ENCODE results near the gene TMEM212. TPM values are rescaled to one million over a fixed set of nuclear protein-coding genes. Genes with fewer than 3 reads are reported as not detected.

TMEM212 gene
- total RNA-seq, 1 experiment from 2014 or later: not detected

DNA sequence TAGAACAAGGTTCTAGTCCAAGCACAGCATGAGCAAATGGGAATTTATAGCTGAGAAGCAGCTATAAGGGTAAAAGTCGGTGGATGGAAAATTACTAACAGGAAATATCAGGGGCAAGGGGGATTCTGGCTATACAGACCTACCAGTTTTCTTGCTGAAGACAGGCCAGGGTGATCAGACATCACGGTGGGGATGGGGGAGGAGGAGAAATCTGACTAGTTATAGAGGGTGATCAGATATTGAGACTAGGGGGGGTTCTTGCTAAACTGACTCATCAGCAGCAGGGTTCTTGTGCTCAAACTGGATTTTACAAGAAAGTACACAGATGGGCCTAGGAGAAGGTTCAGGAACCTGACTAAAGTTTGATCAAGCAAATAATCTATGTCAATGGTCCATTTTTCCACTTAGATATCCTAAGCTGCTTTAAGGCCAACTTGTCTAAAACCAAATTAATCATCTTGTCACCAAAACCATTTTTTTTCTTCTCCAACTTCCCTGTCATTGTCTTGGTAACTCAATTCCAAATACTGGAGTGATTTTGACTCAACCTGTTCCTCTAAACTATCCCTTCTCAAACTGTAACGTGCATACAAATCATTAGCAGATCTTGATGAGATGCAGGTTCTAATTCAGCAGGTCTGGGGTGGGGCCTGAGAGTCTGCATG, 4.6 kb downstream of the TMEM212 start:
- no peak overlapping the region for H3T11ph ChIP-seq (ENCODE audit: low read length)
- H2AFZ ChIP-seq (ENCODE audit: low read length): no peak overlapping the region
- WGBS (ENCODE audit: extremely low coverage, insufficient read length, low lambda C conversion rate): no CpG with 5 or more reads among the region's 3 CpGs
- H3K56ac ChIP-seq (ENCODE audit: insufficient read length, low read depth, low read length): no peak overlapping the region
- H3K27ac ChIP-seq (ENCODE audit: insufficient read length, low read depth, low read length): no peak overlapping the region
- no peak overlapping the region for H3K18ac ChIP-seq (ENCODE audit: insufficient read length, low read depth, low read length)
- peaks cover 4% of the 10 kb centered on the region in 2 experiments for H3K9me3 Mint-ChIP-seq
- no peak overlapping the region for H3K23ac ChIP-seq (ENCODE audit: insufficient read length, low read depth, low read length)
- no peaks in the 10 kb centered on the region for H3K23me2 ChIP-seq (ENCODE audit: insufficient read length, low read depth, low read length, poor library complexity, severe bottlenecking)
- no peak overlapping the region for H3K4me2 ChIP-seq (ENCODE audit: insufficient read depth, insufficient read length, low read length)
- H2BK20ac ChIP-seq (ENCODE audit: low read depth, low read length, poor library complexity, severe bottlenecking): no peak overlapping the region
- no peak overlapping the region for H2BK120ac ChIP-seq (ENCODE audit: low read depth, low read length, poor library complexity, severe bottlenecking)
- H3K9ac ChIP-seq (ENCODE audit: extremely low read depth, insufficient read length, low read length): no peak overlapping the region
- no peak overlapping the region for H3K14ac ChIP-seq (ENCODE audit: insufficient read depth, low read length)
- no peaks in the 10 kb centered on the region for H3K4me1 ChIP-seq (ENCODE audit: insufficient read depth, low read length)
- no peak for DNase-seq
- no peaks in the 10 kb centered on the region for H3K27me3 ChIP-seq (ENCODE audit: insufficient read depth, low read length)
- TF ChIP-seq, protein P1, sequence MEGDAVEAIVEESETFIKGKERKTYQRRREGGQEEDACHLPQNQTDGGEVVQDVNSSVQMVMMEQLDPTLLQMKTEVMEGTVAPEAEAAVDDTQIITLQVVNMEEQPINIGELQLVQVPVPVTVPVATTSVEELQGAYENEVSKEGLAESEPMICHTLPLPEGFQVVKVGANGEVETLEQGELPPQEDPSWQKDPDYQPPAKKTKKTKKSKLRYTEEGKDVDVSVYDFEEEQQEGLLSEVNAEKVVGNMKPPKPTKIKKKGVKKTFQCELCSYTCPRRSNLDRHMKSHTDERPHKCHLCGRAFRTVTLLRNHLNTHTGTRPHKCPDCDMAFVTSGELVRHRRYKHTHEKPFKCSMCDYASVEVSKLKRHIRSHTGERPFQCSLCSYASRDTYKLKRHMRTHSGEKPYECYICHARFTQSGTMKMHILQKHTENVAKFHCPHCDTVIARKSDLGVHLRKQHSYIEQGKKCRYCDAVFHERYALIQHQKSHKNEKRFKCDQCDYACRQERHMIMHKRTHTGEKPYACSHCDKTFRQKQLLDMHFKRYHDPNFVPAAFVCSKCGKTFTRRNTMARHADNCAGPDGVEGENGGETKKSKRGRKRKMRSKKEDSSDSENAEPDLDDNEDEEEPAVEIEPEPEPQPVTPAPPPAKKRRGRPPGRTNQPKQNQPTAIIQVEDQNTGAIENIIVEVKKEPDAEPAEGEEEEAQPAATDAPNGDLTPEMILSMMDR (conservative IDR thresholded peaks at IDR 0.05): no peak
- H4K8ac ChIP-seq (replicated peaks; ENCODE audit: insufficient read length, low read depth, low read length): no peak overlapping the region
- H4K91ac ChIP-seq (ENCODE audit: insufficient read length, low read depth, low read length): no peak overlapping the region
- no peak overlapping the region; a peak in 1 of 7 replicates for H3K27ac Mint-ChIP-seq
- H3K36me3 Mint-ChIP-seq (ENCODE audit: insufficient read depth in 1 of 3, low read depth in 3 of 3): peaks cover 0 to 5% (median 3%) of the 10 kb centered on the region in 3 experiments; a peak in 5 of 7 replicates
- no peak overlapping the region for H4K5ac ChIP-seq (ENCODE audit: insufficient read length, low read depth, low read length)
- H3K79me2 ChIP-seq (ENCODE audit: insufficient read depth, low read length): no peaks in the 10 kb centered on the region
- 0 out of 2 replicates have a peak, but pooled peaks cover 1% of the 10 kb centered on the region for H3K27me3 Mint-ChIP-seq (ENCODE audit: low read depth)
- no peaks in the 10 kb centered on the region for H4K20me1 ChIP-seq (ENCODE audit: control insufficient read depth, insufficient read depth, insufficient read length)
- no peak overlapping the region for H2BK12ac ChIP-seq (ENCODE audit: insufficient read length, low read depth, low read length)
- no peaks in the 10 kb centered on the region for H3K79me1 ChIP-seq (ENCODE audit: insufficient read depth, low read depth, low read length, poor library complexity, severe bottlenecking)
- no peak overlapping the region for H3K4me3 Mint-ChIP-seq
- H2BK5ac ChIP-seq (ENCODE audit: insufficient read length, low read length): no peak overlapping the region
- H2AK5ac ChIP-seq (ENCODE audit: insufficient read length, low read length): no peak overlapping the region
- H3K4ac ChIP-seq (ENCODE audit: low read depth, low read length): no peak overlapping the region
- H3K4me1 Mint-ChIP-seq: peaks cover 11 to 15% of the 10 kb centered on the region in 2 experiments; a peak in 3 of 4 replicates
- no peak overlapping the region for H2BK15ac ChIP-seq (ENCODE audit: low read depth, low read length)
- H3K9me3 ChIP-seq (ENCODE audit: control insufficient read depth, low read depth, low read length): no peaks in the 10 kb centered on the region

Data from H9 (cell line).